ENCODE measurements around the gene GHR.

The GHR gene

GRCh38 chr5:42740920-42741319 lies 317.7 kb downstream of the GHR start:
- no peak for DNase-seq

GRCh38 chr5:42745426-42745825 lies 322.2 kb downstream of the GHR start:
- no peak for DNase-seq

GRCh38 chr5:42745856-42746255 lies 322.6 kb downstream of the GHR start:
- DNase-seq, result no peak

- peak in 1 of 5 experiments; percentile 69 for DNase-seq
These were observed 325.8 kb downstream of the GHR start for GRCh38 chr5:42749020-42749419.

GRCh38 chr5:42750507-42750906 lies 327.3 kb downstream of the GHR start:
- no peak for DNase-seq

- no peak for DNase-seq
These were observed 327.8 kb downstream of the GHR start for GRCh38 chr5:42751044-42751443.

- DNase-seq, result no peak
These were observed 329.9 kb downstream of the GHR start for GRCh38 chr5:42753099-42753498.

- DNase-seq, result peak in 4 of 5 experiments; percentile 17 to 76 (median 38)
These were observed 333.7 kb downstream of the GHR start, which contains the start of gene CCDC152 for GRCh38 chr5:42756606-42757601. Gene CCDC152 (plus strand): TSS chr5:42756818. CDS start chr5:42759122, 2,304 bp downstream.

GRCh38 chr5:42759456-42759855 lies 336.2 kb downstream of the GHR start:
- DNase-seq, result no peak

GRCh38 chr5:42760426-42760825 lies 337.2 kb downstream of the GHR start:
- no peak for DNase-seq

GRCh38 chr5:42761791-42762190 lies 338.6 kb downstream of the GHR start:
- DNase-seq, result no peak

GRCh38 chr5:42767491-42768105 lies 344.4 kb downstream of the GHR start:
- DNase-seq, result peak in 1 of 5 experiments; percentile 38

- no peak for DNase-seq
These were observed 344.9 kb downstream of the GHR start for GRCh38 chr5:42768106-42768504.

- peak in 1 of 5 experiments; percentile 30 for DNase-seq
These were observed 346.8 kb downstream of the GHR start for GRCh38 chr5:42770003-42770402.

Data from T-helper 2 cell (primary cell).